Ascending aorta (tissue), 2 donors: ENCODE measurements around the gene DUSP22. TPM values are rescaled to one million over a fixed set of nuclear protein-coding genes. Genes with fewer than 3 reads are reported as not detected.

Experiments
- DNase-seq, 2 donors: peaks; one replicate each; pipeline ENCODE4 v3.0.0-alpha.2; 2019; ENCODE audit warnings: low spot score in 2 of 2
- H3K27ac ChIP-seq, 2 donors: fragments of 200-600 bp; sonication (generic); one replicate each; pipeline ENCODE4 v1.5.1; 2016 to 2017; ENCODE audit warnings: mild to moderate bottlenecking in 1 of 2
- H3K27me3 ChIP-seq: fragments of 200-600 bp; sonication (generic); one replicate; pipeline ENCODE4 v1.5.1; 2017
- H3K36me3 ChIP-seq, 2 donors: fragments of 200-600 bp; sonication (generic); one replicate each; pipeline ENCODE4 v1.5.1; 2016
- H3K4me1 ChIP-seq, 2 donors: fragments of 200-600 bp; sonication (generic); one replicate each; pipeline ENCODE4 v1.5.1; 2016 to 2017; ENCODE audit warnings: mild to moderate bottlenecking in 1 of 2
- H3K4me3 ChIP-seq, 2 donors: fragments of 200-600 bp; sonication (generic); one replicate each; pipeline ENCODE4 v1.5.1; 2016 to 2017; ENCODE audit warnings: mild to moderate bottlenecking in 1 of 2
- H3K9me3 ChIP-seq, 2 donors: fragments of 200-600 bp; sonication (generic); one replicate each; pipeline ENCODE4 v1.5.1; 2016
- CTCF ChIP-seq, 3 experiments: fragments of 200-600 bp in 2 of 3; fragments of 450-650 bp in 1 of 3; sonication (generic) in 2 of 3; IDR thresholded peaks; one replicate each; pipeline ENCODE4 v1.5.1; 2016 to 2019; ENCODE audit warnings: antibody characterized with exemption in 3 of 3, mild to moderate bottlenecking in 1 of 3, moderate library complexity in 1 of 3
- intact Hi-C: fragments of 100-400 bp; cut with DNase I; formaldehyde crosslinking; loops from one replicate; pipeline ENCODE4 v1.15.1; 2023
- total RNA-seq: library from RNA; depleted of rRNA; stranded (reverse); fragments of >200 nt; gene quantifications from one replicate; pipeline ENCODE4 v1.1.0, GENCODE V29; 2016

Gene DUSP22
- total RNA-seq, 1 donor from 2014 or later = 216 TPM

GRCh38 chr6:347951-348859, 55.9 kb downstream of the DUSP22 start:
- Histone ChIP-seq H3K4me1 (no peaks in the 10 kb centered on the region), H3K9me3 (no peaks in the 10 kb centered on the region), H3K36me3 (peaks cover 16 to 32% of the 10 kb centered on the region in 2 donors), H3K27ac (no peak overlapping the region), H3K4me3 (no peak overlapping the region), H3K27me3 (no peaks in the 10 kb centered on the region)
- TF ChIP-seq CTCF (IDR thresholded peaks at IDR 0.05) = no peak
- intact Hi-C loops = no loop called here
- DNase-seq = no peak

- Histone ChIP-seq H3K27me3 (no peaks in the 10 kb centered on the region), H3K27ac (no peak overlapping the region), H3K36me3 (peaks cover 16 to 32% of the 10 kb centered on the region in 2 donors), H3K4me3 (no peak overlapping the region), H3K4me1 (no peaks in the 10 kb centered on the region), H3K9me3 (no peaks in the 10 kb centered on the region)
- TF ChIP-seq CTCF (IDR thresholded peaks at IDR 0.05) = no peak
- intact Hi-C loops = no loop called here
- DNase-seq = no peak
These were observed 56.6 kb downstream of the DUSP22 start for GRCh38 chr6:348860-349396.

GRCh38 chr6:349491-349921, 57.2 kb downstream of the DUSP22 start:
- Histone ChIP-seq H3K4me1 (no peaks in the 10 kb centered on the region), H3K27ac (no peak overlapping the region), H3K27me3 (no peaks in the 10 kb centered on the region), H3K36me3 (peaks cover 16 to 32% of the 10 kb centered on the region in 2 donors), H3K9me3 (no peaks in the 10 kb centered on the region), H3K4me3 (no peak overlapping the region)
- TF ChIP-seq CTCF (IDR thresholded peaks at IDR 0.05) = no peak
- DNase-seq = no peak
- intact Hi-C loops = no loop called here

GRCh38 chr6:350371-350770, 58.1 kb downstream of the DUSP22 start:
- Histone ChIP-seq H3K9me3 (no peaks in the 10 kb centered on the region), H3K4me3 (no peak overlapping the region), H3K27me3 (no peaks in the 10 kb centered on the region), H3K4me1 (no peaks in the 10 kb centered on the region), H3K27ac (no peak overlapping the region), H3K36me3 (peaks cover 16 to 32% of the 10 kb centered on the region in 2 donors)
- intact Hi-C loops = no loop called here
- TF ChIP-seq CTCF (IDR thresholded peaks at IDR 0.05) = no peak
- DNase-seq = no peak

GRCh38 chr6:351011-351866, 59.0 kb downstream of the DUSP22 start:
- Histone ChIP-seq H3K9me3 (no peaks in the 10 kb centered on the region), H3K4me1 (no peaks in the 10 kb centered on the region), H3K27me3 (no peaks in the 10 kb centered on the region), H3K27ac (no peak overlapping the region), H3K36me3 (peaks cover 16 to 32% of the 10 kb centered on the region in 2 donors), H3K4me3 (no peak overlapping the region)
- no peak for DNase-seq
- TF ChIP-seq CTCF (IDR thresholded peaks at IDR 0.05) = no peak
- intact Hi-C loops = no loop called here
